Motor neuron (in vitro differentiated cells): ENCODE results near the gene SYNPR. TPM values are rescaled to one million over a fixed set of nuclear protein-coding genes. Genes with fewer than 3 reads are reported as not detected.
A peak's percentile ranks its signal among the peaks of the same experiment; 100 is the strongest.

Source experiments
- ATAC-seq, 8 experiments: fragments of 200-7000 bp; cut with Tn5 transposase; replicated peaks in 6 of 8; 2 replicates each; pipeline ENCODE4 v1.8.0; 2021; ENCODE audit warnings: mild to moderate bottlenecking in 8 of 8, moderate library complexity in 8 of 8
- H3K27ac ChIP-seq, 2 donors: fragments of 250-450 bp; sonication (Bioruptor Pico); 2 replicates each; pipeline ENCODE4 v1.9.0; 2021; ENCODE audit warnings: antibody characterized with exemption in 2 of 2, mild to moderate bottlenecking in 2 of 2, moderate library complexity in 1 of 2
- H3K4me1 ChIP-seq, 2 donors: fragments of 250-450 bp; sonication (Bioruptor Pico); replicated peaks in 1 of 2; 2 replicates each; pipeline ENCODE4 v1.6.1; 2021; ENCODE audit warnings: antibody characterized with exemption in 2 of 2, mild to moderate bottlenecking in 2 of 2, moderate library complexity in 1 of 2
- H3K4me3 ChIP-seq, 5 donors: fragments of 250-450 bp; sonication (Bioruptor Pico); 2 replicates each; pipeline ENCODE4 v1.9.0; 2021; ENCODE audit warnings: antibody characterized with exemption in 5 of 5, mild to moderate bottlenecking in 5 of 5, moderate library complexity in 4 of 5
- WGBS, 10 experiments: fragments of 450-650 bp; shearing (Covaris generic); methylation state at CpG; one replicate each; pipeline ENCODE4 v1.0.0; 2022; 5-methylcytosine and 5-hydroxymethylcytosine counted together
- in situ Hi-C, 9 experiments: fragments of 400-800 bp; cut with MboI; loops; one replicate each; pipeline ENCODE4 v1.15.0; 2021; ENCODE audit warnings: low sequenced_read_pairs in 9 of 9, low pct_unique_long_range_greater_than_20kb in 2 of 9; ENCODE audit not compliant: unreplicated experiment in 9 of 9
- total RNA-seq, 8 experiments: library from RNA; unstranded; fragments of 300-600 nt; gene quantifications; 2 replicates each; pipeline versions ENCODE4 v1.2.3 to v1.2.4, GENCODE V29; 2022

The SYNPR gene
- total RNA-seq, 8 experiments from 2014 or later: 0.18 to 6.3 (median 1.9) TPM

DNA sequence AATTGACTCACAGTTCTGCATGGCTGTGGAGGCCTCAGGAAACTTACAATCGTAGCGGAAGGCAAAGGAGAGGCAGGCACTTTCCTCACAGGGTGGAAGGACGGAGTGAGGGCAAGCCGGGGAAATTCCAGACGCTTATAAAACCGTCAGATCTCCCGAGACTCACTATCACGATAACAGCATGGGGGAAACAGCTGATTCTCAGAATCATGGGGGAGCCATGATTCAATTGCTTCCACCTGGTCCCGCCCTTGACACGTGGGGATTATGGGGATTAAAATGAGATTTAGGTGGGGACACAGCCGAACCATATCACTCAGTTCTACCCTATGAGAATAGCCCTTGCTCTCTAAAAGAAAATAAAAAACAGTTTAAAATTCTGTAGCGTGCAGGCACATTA is 13.4 kb upstream of the SYNPR start:
- no peak for ATAC-seq
- 18 to 100% (median 76%) methylated on average over 1 to 12 of the region's 12 CpGs for WGBS, 10 experiments
- Histone ChIP-seq H3K4me1 (no peaks in the 10 kb centered on the region), H3K27ac (no peak overlapping the region), H3K4me3 (no peak overlapping the region)
- in situ Hi-C loops: no loop called here

DNA sequence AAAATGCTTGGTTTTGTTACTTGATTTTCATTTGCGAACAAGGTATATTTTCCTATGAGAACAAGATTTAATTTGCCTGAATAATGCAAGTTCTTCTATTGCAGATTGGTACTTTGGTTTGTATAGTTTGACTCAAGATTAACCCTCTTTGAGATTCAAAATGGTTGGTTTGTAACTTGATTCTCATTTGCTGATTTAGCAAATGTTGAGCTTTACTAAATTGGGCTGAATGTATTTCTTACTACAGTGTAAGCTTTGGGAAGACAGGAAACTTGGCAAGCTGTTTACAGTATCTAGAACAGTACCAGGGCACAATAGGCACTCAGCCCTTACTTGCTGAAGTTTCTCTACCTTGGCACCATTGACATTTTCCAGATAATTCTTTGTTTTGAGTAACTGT is 3.7 kb upstream of the SYNPR start:
- Histone ChIP-seq H3K27ac (no peak overlapping the region), H3K4me1 (peaks cover 2% of the 10 kb centered on the region in 2 donors), H3K4me3 (no peak overlapping the region)
- in situ Hi-C loops: no loop called here
- no peak for ATAC-seq
- 60 to 100% (median 87%) methylated on average over 1 of the region's 1 CpG; no CpG with 5 or more reads in 2 of the 10 experiments for WGBS, 10 experiments

DNA sequence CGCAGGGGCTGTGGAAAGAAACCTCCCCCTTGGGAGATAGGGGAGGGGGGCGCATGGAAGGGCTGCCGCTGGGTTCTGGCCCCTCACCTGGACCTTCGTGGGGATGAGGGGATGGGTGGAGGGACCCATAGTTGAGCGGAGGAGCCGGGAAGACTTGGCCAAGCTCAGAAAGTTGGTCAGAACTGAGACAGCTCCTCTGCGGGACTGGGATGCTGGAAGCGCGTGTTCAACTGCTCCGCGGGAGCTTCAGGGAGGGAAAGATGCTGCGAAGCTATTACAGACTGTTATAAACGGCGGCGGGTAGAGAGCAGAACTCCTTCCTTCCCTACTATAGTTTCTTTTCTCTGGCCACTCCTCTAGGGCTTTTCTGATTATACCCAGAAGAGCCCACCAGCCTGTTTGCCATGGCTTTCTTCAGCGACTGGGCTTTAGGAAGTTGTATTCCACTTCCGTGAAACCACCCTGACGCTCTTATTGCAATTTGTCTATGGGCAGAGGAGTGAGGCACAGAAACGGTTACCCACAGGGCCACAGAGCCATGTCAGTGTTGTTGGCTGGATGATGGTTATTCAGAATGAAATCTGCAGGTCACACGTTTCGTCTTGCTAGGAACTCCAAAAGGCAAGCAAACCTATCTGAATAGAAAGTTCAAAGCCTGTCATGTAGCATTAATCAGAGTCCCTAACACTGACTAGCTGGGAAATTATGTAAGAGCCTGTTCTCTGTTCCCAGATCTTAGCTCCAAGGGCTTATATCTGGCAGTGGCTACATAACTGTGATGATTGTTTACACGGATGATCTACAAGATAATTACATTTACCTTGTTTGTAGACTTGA is 1.1 kb downstream of the SYNPR start:
- WGBS, 10 experiments: 0 to 52% (median 8%) methylated on average over 2 to 14 of the region's 22 CpGs; no CpG with 5 or more reads in 2 of the 10 experiments
- Histone ChIP-seq H3K4me3 (peak overlapping the region; percentile 42 to 56 (median 43)), H3K4me1 (peaks cover 2 to 3% of the 10 kb centered on the region in 2 donors), H3K27ac (no peak overlapping the region)
- in situ Hi-C loops: no loop called here
- ATAC-seq: peak; percentile 55 to 82 (median 66)

DNA sequence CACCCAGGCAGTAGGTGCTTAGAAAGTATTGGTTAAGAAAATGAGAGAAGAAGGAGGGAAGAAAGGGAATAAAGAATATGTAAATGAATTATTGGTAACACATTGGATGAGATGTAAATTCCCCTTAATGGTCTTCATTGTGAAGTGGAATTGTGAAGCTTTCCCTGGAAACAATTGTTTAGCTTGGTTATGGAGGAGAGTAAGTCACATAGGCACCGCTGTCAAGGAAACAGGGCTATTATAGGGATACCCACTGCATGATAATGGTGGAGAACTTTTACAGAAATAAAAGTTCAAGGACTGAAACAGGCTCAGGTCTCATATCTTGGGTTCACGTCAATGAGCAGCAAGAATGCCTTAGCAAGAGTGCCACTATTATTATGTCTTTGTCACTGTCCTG is 9.5 kb downstream of the SYNPR start:
- WGBS, 10 experiments: 22 to 86% (median 60%) methylated on average over 1 to 2 of the region's 2 CpGs; no CpG with 5 or more reads in 1 of the 10 experiments
- in situ Hi-C loops: no loop called here
- peaks cover 14 to 18% of the 10 kb centered on the region in 2 donors for H3K4me1 ChIP-seq
- H3K4me3 ChIP-seq: no peak overlapping the region
- no peak overlapping the region for H3K27ac ChIP-seq
- peak in 5 of 8 experiments; percentile 45 to 87 (median 79) for ATAC-seq

DNA sequence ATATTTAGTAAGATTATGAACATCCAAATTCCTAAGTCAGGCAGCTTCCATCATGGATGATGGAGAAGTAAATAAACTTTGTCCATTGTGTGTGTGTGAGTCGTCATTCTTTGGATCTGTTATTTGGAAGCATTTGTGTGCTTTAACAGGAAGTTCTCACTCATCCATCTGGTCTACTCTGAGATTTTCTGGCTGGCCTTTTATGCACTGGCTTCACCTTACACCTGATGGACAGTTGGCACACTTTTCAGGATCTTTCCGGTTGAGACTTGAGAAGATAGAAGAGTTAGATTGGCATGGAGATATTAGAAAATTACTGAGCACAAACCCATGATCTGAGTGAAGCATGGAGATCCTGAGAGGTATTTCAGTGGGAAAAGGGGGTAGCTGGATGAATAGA is 12.6 kb downstream of the SYNPR start:
- Histone ChIP-seq H3K4me3 (no peak overlapping the region), H3K4me1 (peaks cover 14 to 18% of the 10 kb centered on the region in 2 donors), H3K27ac (no peak overlapping the region)
- in situ Hi-C loops: no loop called here
- ATAC-seq: no peak
- WGBS, 10 experiments: 15 to 100% (median 71%) methylated on average over 1 to 2 of the region's 2 CpGs; no CpG with 5 or more reads in 1 of the 10 experiments

DNA sequence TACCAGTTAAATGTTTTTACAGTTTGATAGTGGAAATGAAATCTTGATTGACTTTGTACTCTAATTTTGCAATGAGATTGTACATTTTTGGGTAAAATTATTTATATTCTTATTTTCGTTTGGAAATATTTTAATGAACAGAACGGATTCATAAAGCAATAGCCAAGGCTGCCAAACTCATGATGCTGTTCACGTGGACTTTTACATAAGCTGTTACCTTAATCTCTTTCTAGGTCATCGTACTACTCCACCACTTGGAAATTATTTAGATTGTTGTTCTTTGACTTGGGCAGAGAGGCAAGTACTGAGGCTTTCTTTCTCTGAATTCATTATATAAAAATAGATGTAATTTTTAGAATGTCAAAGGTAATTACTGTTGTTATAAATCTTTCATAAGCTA is 16.2 kb downstream of the SYNPR start:
- in situ Hi-C loops: no loop called here
- Histone ChIP-seq H3K27ac (no peak overlapping the region), H3K4me3 (no peak overlapping the region), H3K4me1 (no peaks in the 10 kb centered on the region)
- no peak for ATAC-seq
- 15 to 100% (median 80%) methylated on average over 2 to 4 of the region's 4 CpGs for WGBS, 10 experiments

DNA sequence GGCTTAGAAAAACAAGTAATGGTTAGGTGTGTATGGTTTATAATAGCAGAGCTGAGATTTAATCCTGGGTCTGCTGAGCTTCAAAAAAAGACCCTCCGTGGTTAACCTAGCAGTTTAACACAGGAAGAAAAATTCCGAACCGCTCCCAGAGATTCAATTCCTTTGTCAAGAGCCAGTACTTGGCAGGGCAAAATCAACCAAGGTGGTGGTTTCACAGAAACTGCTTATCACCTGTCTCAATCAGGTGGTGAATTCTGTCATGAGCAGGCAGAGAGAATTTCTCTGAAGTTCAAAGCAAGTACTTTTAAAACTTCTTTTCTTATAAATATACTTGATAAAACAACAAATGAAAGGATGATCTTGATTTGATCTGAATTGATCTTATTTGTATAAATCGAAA is 17.2 kb downstream of the SYNPR start:
- no peaks in the 10 kb centered on the region for H3K4me1 ChIP-seq
- no peak overlapping the region for H3K4me3 ChIP-seq
- no peak overlapping the region for H3K27ac ChIP-seq
- WGBS, 10 experiments: 21 to 78% (median 58%) methylated on average over 1 to 4 of the region's 4 CpGs
- in situ Hi-C loops: no loop called here
- ATAC-seq: no peak

DNA sequence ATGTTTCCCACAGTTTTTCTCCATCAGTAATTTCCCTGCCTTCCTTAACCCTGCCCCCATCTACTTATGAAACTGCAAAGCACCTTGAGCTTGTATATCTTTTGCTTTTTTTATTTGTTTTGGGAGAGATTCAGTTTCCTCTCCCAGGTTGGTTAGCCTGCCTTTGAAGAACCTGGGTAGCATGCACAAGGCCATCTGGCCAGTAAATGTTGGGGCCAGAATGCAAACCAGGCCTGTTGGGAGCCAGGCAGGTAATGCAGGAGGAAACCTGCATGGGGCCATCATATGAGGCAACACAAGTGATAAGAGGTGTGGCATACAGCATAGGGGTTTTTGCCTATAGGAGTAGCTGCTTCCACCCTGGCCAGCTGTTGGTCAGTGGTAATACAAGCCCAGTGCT is 17.7 kb downstream of the SYNPR start:
- in situ Hi-C loops: no loop called here
- no peak for ATAC-seq
- Histone ChIP-seq H3K4me1 (no peaks in the 10 kb centered on the region), H3K27ac (no peak overlapping the region), H3K4me3 (no peak overlapping the region)

DNA sequence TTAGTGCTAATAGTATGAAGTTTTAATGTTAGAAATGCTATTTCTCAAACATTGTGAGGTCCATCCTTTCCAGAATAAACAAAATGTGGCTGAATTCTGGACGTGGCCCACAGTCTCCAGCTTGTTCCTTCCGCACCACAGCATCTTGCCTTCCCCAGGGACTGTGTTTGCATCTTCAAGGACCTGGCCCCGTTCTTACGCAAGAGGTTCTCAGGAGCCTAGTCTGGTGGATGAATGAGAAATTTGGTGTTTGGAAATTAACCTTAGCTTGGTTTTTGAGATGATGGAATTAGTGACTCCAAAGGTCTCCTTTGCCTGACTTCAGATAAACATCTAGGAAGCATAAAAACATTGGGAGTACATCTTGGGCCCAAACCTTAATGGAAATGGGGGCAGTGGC is 18.1 kb downstream of the SYNPR start:
- 50 to 100% (median 82%) methylated on average over 1 to 4 of the region's 4 CpGs; no CpG with 5 or more reads in 2 of the 10 experiments for WGBS, 10 experiments
- no peak for ATAC-seq
- H3K27ac ChIP-seq: no peak overlapping the region

DNA sequence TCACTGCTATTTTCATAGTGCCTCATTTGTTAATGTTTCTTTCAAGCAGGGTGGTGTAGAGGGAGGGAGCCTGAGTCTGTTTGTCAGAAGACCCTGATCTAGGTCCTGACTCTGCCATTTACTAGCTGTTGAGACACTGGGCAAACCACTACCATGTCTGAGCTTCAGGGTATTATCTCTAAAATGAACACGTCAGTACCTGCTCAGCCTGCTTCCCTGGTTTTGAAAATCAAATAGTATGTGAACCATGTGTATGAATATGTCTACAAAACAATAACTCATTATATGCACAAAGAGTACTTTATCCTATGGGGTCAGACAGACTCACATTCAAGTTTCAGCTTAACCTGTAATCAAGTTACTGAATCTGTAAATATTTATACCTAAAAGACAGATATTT is 25.1 kb downstream of the SYNPR start:
- H3K4me1 ChIP-seq: no peaks in the 10 kb centered on the region
- no peak overlapping the region for H3K4me3 ChIP-seq
- WGBS, 10 experiments: 17 to 100% (median 43%) methylated on average over 1 of the region's 1 CpG; no CpG with 5 or more reads in 5 of the 10 experiments
- H3K27ac ChIP-seq: no peak overlapping the region
- in situ Hi-C loops: no loop called here
- no peak for ATAC-seq

More for the DNA sequence above, 18.1 kb downstream of the SYNPR start:
- Histone ChIP-seq H3K4me3 (no peak overlapping the region), H3K4me1 (no peaks in the 10 kb centered on the region)
- in situ Hi-C loops: no loop called here

DNA sequence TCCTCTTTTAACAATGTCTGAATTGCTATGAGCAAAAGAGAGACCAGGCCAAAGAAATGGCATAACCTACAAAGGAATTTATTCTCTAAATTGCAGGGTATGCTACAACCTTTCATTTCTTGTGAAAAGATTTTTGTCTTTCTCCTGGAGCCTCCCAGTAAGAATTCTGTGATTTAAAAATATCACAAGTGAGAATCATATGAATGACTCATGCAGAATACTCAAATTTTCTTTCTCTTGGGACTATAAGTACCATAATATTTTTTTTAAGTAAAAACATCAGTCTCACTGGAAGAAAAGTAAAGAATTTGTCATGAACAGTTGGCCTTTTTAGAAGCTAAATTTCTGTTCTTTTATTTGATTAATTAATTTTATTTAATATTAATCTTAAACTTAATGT is 26.3 kb downstream of the SYNPR start:
- in situ Hi-C loops: no loop called here
- Histone ChIP-seq H3K4me1 (no peaks in the 10 kb centered on the region), H3K27ac (no peak overlapping the region), H3K4me3 (no peak overlapping the region)
- no peak for ATAC-seq

DNA sequence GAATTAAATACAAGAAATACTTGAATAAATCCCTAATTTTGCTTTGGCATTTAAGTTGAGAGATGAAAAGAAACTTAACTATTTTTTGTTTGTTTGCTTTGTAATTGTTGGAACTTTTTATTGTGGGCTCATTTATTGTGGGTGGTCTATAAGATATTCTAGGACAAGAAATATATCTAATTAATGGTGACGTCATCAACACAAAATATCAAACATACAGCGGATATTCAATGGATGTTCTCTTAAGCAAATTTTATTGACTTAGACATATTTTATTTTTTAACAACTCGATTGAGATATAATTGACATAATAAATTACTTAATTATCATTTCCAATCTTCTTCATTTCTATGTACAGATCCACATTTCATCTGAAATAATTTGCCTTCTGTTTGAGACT is 30.0 kb downstream of the SYNPR start:
- ATAC-seq: no peak
- Histone ChIP-seq H3K4me3 (no peak overlapping the region), H3K27ac (no peak overlapping the region), H3K4me1 (no peaks in the 10 kb centered on the region)
- in situ Hi-C loops: no loop called here
- 40 to 90% (median 70%) methylated on average over 1 to 3 of the region's 3 CpGs for WGBS, 10 experiments

DNA sequence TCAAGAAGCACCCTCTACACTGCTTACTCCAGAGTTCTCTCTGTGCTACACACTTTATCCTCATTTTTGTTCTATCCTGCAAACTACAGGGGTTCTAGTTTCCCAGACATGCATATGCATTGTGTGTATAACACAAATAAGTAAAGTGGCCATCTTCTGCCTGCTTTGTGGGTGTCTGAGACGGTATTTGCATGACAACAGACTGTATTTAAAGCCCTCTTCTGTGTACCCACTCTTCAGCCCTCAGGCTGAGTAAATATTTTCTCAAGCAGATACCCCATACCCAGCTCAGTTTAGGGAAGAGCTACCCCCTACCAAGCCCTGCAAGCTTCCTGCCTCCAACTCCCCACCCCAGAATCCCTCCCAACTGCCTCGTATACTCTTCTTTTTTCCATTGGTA is 31.7 kb downstream of the SYNPR start:
- H3K27ac ChIP-seq: no peak overlapping the region
- peak in 1 of 8 experiments; percentile 49 for ATAC-seq
- no peaks in the 10 kb centered on the region for H3K4me1 ChIP-seq
- in situ Hi-C loops: no loop called here
- no peak overlapping the region for H3K4me3 ChIP-seq
- WGBS, 10 experiments: 0 to 33% (median 10%) methylated on average over 1 of the region's 2 CpGs; no CpG with 5 or more reads in 6 of the 10 experiments

DNA sequence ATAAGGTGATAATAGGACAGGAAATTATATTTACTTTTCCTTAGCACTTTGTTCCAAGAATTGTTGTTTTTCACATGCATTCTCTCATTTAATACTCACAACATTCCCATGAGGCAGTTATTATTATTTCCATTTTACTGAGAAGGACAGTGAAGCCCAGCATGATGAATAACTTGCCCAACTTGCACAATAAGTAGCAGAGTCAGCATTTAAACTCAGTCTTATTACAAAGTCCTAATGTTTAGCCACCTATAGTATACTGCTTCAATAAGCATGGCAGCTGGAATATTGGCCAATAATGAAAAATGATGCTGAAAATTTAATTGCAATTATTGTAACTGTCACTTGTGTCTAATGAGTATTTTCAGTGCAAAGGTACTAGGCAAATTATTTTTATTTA is 45.7 kb downstream of the SYNPR start:
- ATAC-seq: no peak
- in situ Hi-C loops: no loop called here
- Histone ChIP-seq H3K4me3 (no peak overlapping the region), H3K27ac (no peak overlapping the region), H3K4me1 (peaks cover 8 to 10% of the 10 kb centered on the region in 2 donors)
